ENCODE results near the gene KLHDC10.
A peak's percentile ranks its signal among the peaks of the same experiment; 100 is the strongest.
"Not testable (repeated sequence)": the region's sequence is repeated elsewhere in the genome, so short reads cannot be mapped to it uniquely, and the experiment has no call there.

Gene KLHDC10

DNA sequence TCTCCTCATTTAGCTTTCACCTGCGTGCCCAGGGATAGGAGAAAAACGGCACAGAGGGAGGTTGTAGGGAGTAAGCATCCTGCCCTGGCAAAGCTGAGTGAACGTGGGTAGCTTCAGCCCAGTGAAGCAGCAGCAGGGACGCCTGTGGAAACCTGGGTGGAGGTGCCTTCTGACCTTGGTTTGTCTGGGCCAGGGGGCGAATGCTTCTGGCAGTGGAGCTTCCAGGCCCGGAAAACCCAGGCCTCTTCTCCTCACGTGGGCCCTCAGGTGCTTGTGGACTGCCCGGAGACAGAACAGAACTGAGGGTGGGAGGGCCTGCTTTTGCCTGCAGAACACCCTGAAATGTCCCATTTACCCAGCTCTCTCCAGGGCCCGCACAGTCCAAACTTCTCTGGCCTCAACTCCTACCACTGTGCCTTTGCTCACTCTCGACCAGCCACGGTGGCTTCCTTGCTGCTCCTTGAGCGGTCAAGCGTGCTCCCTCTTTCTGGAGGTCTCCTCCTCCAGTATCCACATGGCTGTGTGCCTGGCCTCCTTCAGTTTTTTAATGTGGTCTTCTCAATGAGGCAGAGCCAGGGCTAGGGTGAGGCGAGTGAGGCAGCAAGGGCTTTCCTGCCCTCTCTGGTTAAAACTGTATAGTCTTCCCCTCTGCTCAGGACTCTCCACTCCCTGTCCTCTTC is 72.5 kb downstream of the KLHDC10 start:
- DNase-seq: no peak

- DNase-seq: no peak
Measured at GRCh38 chr7:130143334-130143732, 73.0 kb downstream of the KLHDC10 start.

GRCh38 chr7:130143986-130144311 is 73.6 kb downstream of the KLHDC10 start:
- DNase-seq: no peak

DNA sequence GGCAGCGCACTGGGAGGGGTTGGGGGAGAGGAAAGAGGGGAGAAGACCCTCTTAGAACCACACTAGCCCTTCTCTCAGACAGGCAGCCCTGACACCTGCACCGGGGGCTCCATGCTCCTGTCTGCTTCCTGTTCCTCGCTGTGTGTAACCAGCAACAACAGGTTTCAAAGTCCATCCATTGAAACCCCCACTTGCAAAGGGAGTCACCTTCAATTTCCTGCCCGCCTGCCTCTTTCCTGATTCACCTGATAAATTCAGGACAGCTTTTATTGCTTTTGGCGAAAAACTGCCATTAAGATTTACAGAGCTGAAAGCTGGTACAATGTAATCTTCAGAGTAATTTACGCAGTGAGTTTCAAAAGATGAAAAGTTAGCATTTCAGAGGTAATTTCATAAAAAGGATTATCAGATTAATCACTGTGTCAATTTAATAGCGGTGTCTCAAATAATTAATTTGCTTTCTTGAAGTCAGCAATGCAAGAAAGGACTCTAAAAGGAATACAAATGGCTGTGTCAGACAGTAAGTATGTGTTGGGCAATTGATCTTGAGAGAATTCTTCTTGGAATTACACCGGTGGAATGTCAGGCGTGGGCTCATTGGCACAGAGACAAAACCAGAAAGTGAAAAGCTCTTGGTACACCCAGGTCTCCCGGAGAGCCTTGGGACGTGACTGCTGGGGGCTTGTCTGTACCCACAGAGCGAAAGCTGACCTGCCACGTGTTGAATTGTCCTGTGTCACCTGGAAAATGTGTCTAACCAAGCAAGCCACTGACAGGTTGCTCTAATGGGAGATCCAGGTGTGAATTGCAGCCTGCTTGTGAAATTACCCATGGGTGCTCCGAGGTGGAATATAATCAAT is 74.2 kb downstream of the KLHDC10 start:
- DNase-seq: no peak

DNA sequence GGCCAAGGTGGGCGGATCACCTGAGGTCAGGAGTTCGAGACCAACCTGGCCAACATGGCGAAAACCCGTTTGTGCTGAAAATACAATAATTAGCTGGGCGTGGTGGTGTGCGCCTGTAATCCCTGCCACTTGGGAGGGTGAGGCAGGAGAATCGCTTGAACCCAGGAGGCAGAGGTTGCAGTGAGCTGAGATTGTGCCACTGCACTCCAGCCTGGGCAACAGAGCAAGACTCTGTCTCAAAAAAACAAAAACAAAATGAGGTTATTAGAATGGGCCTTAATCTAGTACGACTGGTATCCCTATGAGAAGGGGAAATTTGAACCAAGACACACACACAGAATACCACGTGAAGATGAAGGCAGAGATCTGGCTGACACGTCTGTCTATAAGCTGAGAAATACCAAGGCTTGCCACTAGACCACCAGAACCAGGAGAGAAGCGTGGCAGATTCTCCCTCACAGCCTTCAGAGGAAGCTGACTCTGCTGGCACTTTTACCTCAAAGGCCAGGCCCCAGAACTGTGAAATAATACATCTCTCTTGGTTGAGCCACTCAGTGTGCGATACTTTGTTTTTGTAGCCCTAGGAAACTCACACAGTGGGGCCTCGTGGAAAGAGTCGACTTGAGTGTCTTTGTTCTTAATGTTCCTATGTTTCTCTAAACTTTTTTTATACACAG is 75.2 kb downstream of the KLHDC10 start:
- no peak for DNase-seq

GRCh38 chr7:130146142-130146541 is 75.8 kb downstream of the KLHDC10 start:
- DNase-seq: not testable (repeated sequence)

- DNase-seq: no peak
Measured at GRCh38 chr7:130146693-130147405, 76.5 kb downstream of the KLHDC10 start.

GRCh38 chr7:130147710-130148325 is 77.5 kb downstream of the KLHDC10 start:
- DNase-seq: no peak

DNA sequence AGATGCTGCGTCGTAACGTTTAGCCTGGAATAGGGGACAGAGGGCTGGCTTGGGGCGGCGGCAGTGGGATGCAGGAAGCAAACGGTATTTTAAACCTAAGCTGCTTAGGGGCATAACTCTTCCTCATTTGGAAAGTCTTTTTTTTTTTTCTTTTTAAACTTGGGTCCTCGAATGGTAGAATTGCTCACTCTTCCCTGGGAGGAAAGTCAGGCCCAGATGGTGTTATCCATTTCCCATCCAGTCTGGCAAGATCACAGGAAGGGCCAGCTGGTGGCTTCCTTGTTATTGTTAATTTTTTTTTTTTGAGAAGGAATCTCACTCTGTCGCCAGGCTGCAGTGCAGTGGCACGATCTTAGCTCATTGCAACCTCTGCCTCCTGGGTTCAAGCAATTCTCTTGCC is 78.2 kb downstream of the KLHDC10 start:
- no peak for DNase-seq

DNA sequence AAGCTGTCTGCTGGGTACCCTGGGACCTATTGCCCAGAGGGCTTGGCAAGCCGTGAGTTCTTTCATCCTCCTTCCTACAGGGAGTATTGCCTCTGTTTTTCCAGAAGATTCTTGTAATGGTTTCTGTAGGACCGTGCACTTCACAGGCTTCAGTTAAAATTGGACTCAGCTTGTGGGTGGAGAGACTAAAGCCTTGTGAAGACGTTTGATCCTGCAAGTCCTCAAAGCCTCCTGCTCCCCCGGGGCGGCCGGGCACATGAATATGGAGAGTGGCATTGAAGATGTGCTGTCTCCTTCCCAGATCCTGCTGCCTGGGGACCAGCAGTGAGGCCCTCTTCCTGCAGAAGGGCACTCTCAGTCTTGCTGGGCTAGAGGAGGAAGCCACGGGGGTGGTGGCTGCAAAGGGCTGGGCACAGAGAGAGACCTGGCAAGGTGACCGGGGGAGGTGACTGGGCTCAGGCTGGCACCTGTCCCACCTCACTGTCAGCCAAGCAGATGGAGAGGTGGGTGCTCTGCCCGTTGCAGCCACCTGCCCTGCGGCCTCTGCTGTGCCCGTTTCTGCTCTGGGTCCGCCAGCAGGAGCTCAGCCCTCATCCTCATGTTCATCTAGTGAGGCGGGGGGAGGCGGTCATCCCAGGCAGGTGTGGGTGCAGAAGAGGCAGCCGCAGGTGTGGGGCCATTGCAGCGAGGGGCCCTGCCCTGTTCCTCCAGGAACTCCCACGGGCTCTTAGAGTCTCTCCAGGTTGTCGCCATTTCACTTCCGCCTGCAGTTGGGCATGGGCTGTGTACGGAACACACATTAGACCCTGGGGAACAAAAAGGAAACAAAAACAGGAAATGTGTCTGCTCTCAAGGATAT is 79.2 kb downstream of the KLHDC10 start:
- no peak for DNase-seq

GRCh38 chr7:130150587-130150986 is 80.3 kb downstream of the KLHDC10 start:
- no peak for DNase-seq

DNA sequence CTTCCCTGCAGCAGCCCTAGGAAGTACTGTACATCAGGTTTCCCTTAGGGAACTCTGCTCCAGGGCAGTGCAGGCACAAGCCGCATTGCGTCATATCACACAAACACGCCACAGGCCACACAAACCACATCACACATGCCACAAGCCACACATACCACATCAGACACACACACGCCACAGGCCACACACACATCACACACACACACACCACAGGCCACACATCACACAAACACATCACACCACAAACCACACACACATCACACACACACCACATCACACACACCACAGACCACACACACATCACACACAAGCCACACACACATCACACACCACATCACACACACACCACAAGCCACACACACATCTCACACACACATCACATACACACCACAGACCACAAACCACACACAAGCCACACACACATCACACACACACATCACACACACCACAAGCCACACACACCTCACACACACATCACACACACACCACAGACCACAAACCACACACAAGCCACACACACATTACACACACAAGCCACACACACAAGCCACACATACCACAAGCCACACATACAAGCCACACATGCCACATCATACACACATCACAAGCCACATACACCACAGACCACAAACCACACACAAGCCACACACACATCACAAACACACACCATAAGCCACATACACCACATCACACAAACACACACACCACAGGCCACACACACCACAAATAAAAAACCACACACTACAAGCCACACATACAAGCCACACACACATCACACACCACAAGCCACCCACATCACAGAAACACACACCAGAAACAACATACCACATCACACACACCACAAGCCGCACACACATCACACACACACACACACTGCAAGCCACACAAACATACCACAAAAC is 81.5 kb downstream of the KLHDC10 start:
- DNase-seq: peak in 1 of 2 donors; percentile 23

- no peak for DNase-seq
Measured at GRCh38 chr7:130152493-130153210, 82.3 kb downstream of the KLHDC10 start.

DNA sequence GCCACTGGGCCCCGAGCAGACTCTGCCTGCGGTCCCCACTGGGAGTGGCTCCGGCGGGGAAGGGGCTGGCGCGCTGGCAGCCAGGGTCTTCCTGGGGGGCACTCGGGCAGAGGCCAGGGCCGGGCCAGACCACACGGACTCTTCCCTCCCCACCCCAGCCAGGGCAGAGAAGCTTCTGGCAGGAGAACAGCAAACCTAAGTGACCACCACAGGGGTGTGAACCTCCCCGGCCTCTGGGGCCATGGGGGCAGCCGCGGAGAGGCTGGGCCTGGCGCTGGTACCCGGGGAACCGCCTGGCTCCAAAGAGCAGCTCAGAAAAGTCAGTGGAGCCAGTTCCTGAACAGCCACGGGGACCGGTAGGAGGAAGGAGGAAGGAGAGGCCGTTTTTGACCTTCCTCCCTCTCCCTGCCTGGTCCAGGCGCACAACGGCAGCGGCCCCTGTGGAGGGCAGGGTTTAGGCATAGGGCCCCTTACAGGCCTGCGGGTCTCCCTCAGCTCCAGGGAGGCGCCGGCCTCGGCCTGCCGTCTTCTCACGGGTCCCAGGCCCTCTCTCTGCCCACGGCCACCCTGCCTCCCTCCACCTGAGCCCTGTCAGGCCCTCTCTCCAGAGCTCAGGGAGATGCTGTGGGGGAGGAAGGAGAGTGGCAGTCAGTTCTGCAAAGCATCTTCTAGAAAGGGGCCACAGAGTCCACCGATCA is 83.0 kb downstream of the KLHDC10 start:
- no peak for DNase-seq

DNA sequence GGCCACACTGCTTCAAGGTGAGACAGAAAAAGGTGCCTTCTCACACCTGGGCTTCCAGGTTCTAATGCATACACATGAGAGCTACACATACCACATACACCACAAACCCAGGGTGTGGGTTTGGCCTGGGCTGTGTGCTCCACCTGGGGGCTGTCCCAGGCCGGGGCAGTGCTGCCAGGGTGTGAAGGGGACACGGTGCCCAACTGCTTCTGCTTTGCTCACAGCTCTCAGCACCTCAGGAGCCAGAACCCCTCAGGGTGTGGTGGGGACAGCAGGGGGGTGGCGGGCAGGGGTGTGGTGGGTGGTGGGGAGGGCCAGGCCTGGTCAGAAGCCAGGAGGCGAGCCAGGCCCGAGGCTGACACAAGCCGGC is 83.8 kb downstream of the KLHDC10 start:
- DNase-seq: no peak

- no peak for DNase-seq
Measured at GRCh38 chr7:130154501-130155317, 84.4 kb downstream of the KLHDC10 start.

GRCh38 chr7:130156140-130156539 is 85.8 kb downstream of the KLHDC10 start:
- DNase-seq: no peak

GRCh38 chr7:130157700-130158099 is 87.4 kb downstream of the KLHDC10 start:
- no peak for DNase-seq

Measured in stimulated activated CD4-positive, alpha-beta T cell treated with anti-CD3 and anti-CD28 coated beads, Interleukin-2, amount 100 ng/mL, for 48 hours (primary cell).